GM23248 (cell line): Measurements from ENCODE around the gene TMEM94. TPM values are rescaled to one million over a fixed set of nuclear protein-coding genes. Genes with fewer than 3 reads are reported as not detected.
"Not testable (repeated sequence)": the region's sequence is repeated elsewhere in the genome, so short reads cannot be mapped to it uniquely, and the experiment has no call there.

Source experiments
- DNase-seq: peaks from one replicate; pipeline ENCODE4 v3.0.0-alpha.2; 2015
- H2AFZ ChIP-seq: fragments of 200-600 bp; sonication (generic); 2 replicates; pipeline ENCODE4 v1.6.1; 2016; ENCODE audit warnings: antibody characterized with exemption
- H3F3A ChIP-seq: fragments of 200-600 bp; sonication (generic); 2 replicates; pipeline ENCODE4 v1.6.1; 2016; ENCODE audit warnings: mild to moderate bottlenecking, antibody characterized with exemption, mixed run types; ENCODE audit not compliant: insufficient read depth
- H3K27ac ChIP-seq: fragments of 200-600 bp; sonication (generic); 2 replicates; pipeline ENCODE4 v1.5.1; 2016; ENCODE audit warnings: mild to moderate bottlenecking
- H3K27me3 ChIP-seq: fragments of 200-600 bp; sonication (generic); replicated peaks from 2 replicates; pipeline ENCODE4 v1.6.1; 2016; ENCODE audit warnings: mild to moderate bottlenecking; ENCODE audit not compliant: insufficient read depth
- H3K36me3 ChIP-seq: fragments of 200-600 bp; sonication (generic); 2 replicates; pipeline ENCODE4 v1.6.1; 2016; ENCODE audit warnings: low read depth, mild to moderate bottlenecking
- H3K4me1 ChIP-seq: fragments of 200-600 bp; sonication (generic); 2 replicates; pipeline ENCODE4 v1.6.1; 2016; ENCODE audit warnings: mild to moderate bottlenecking; ENCODE audit not compliant: insufficient read depth
- H3K4me2 ChIP-seq: fragments of 200-600 bp; sonication (generic); one replicate; pipeline ENCODE4 v1.6.1; 2016; ENCODE audit warnings: mild to moderate bottlenecking; ENCODE audit not compliant: unreplicated experiment
- H3K4me3 ChIP-seq: fragments of 200-600 bp; sonication (generic); 2 replicates; pipeline ENCODE4 v1.5.1; 2016; ENCODE audit warnings: mild to moderate bottlenecking
- H3K79me2 ChIP-seq: fragments of 200-600 bp; sonication (generic); 2 replicates; pipeline ENCODE4 v1.6.1; 2016; ENCODE audit warnings: mild to moderate bottlenecking; ENCODE audit not compliant: insufficient read depth
- H3K9ac ChIP-seq: fragments of 200-600 bp; sonication (generic); 2 replicates; pipeline ENCODE4 v1.6.1; 2016; ENCODE audit warnings: mild to moderate bottlenecking
- H3K9me2 ChIP-seq: fragments of 200-600 bp; sonication (generic); 2 replicates; pipeline ENCODE4 v1.6.1; 2016; ENCODE audit warnings: mixed run types, mild to moderate bottlenecking, moderate library complexity; ENCODE audit not compliant: insufficient read depth
- H3K9me3 ChIP-seq: fragments of 200-600 bp; sonication (generic); one replicate; pipeline ENCODE4 v1.6.1; 2017; ENCODE audit warnings: low read depth
- H4K20me1 ChIP-seq: fragments of 200-600 bp; sonication (generic); 2 replicates; pipeline ENCODE4 v1.6.0; 2016; ENCODE audit not compliant: insufficient read depth
- EZH2 ChIP-seq: fragments of 200-600 bp; sonication (generic); IDR thresholded peaks from 2 replicates; pipeline ENCODE4 v1.6.1; 2018; ENCODE audit warnings: antibody characterized with exemption, mild to moderate bottlenecking; ENCODE audit not compliant: insufficient read depth, poor library complexity, severe bottlenecking
- EZH2phosphoT487 ChIP-seq: fragments of 200-600 bp; sonication (generic); IDR thresholded peaks from 2 replicates; pipeline ENCODE4 v1.6.1; 2018; ENCODE audit warnings: antibody characterized with exemption, moderate library complexity, mild to moderate bottlenecking, low read depth; ENCODE audit not compliant: insufficient read depth
- WGBS, 2 experiments: methylation state at CpG; one replicate each; pipeline ENCODE4 v1.1.6; 2015 to 2017; ENCODE audit warnings: low lambda C conversion rate in 2 of 2, low coverage in 1 of 2; ENCODE audit errors: missing lambda C conversion rate in 2 of 2; 5-methylcytosine and 5-hydroxymethylcytosine counted together
- in situ Hi-C: fragments of 300-500 bp; cut with MboI; formaldehyde crosslinking; loops from 2 replicates; pipeline ENCODE4 v1.15.0; 2020
- polyA plus RNA-seq: library from polyadenylated mRNA; unstranded; fragments of >200 nt; fragmentation: Nextera tagmentation; extraction: Ambion mirVana; gene quantifications from 2 replicates; pipeline ENCODE4 v1.2.1, GENCODE V29; 2016
- total RNA-seq: library from RNA; depleted of rRNA; stranded (reverse); fragments of >200 nt; shearing (Covaris generic); gene quantifications from 2 replicates; pipeline ENCODE4 v1.2.3, GENCODE V29; 2014

The TMEM94 gene
- total and polyA plus RNA-seq, 2 experiments from 2014 or later = 14.3 to 24.5 TPM

DNA sequence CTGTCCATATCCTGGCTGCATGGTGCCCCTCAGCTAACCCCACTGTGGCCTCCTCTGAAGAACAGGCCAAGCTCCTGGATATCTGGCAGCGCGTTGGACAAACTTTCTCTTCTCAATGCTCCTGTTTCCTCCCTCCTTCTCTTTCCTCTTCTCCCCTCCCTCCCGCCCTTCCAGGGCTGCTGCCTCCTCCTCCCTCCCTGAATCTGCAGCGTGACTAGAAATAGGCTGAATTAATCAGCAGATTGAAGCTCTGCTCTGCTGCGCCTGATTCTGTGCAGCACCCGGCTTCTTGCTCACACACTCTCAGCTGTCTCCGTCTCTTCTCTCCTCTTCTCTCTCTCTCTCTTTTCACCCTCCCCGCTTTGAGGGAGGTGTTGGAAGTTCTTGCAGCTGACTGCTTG lies 19.8 kb downstream of the TMEM94 start:
- Histone ChIP-seq H3K4me1 (no peaks in the 10 kb centered on the region), H3K4me2 (no peak overlapping the region), H3K36me3 (no peaks in the 10 kb centered on the region), H2AFZ (no peak overlapping the region), H3K9me2 (no peaks in the 10 kb centered on the region), H3K79me2 (no peaks in the 10 kb centered on the region), H3K27ac (no peak overlapping the region), H3K27me3 (no peaks in the 10 kb centered on the region), H3F3A (no peaks in the 10 kb centered on the region), H4K20me1 (no peaks in the 10 kb centered on the region), H3K9me3 (no peaks in the 10 kb centered on the region), H3K9ac (no peak overlapping the region), H3K4me3 (no peak overlapping the region)
- no peak for DNase-seq
- TF ChIP-seq EZH2phosphoT487 (no peak), EZH2 (no peak)
- 78% methylated on average over 6 to 8 of the region's 8 CpGs for WGBS, 2 experiments
- in situ Hi-C loops = no loop called here

DNA sequence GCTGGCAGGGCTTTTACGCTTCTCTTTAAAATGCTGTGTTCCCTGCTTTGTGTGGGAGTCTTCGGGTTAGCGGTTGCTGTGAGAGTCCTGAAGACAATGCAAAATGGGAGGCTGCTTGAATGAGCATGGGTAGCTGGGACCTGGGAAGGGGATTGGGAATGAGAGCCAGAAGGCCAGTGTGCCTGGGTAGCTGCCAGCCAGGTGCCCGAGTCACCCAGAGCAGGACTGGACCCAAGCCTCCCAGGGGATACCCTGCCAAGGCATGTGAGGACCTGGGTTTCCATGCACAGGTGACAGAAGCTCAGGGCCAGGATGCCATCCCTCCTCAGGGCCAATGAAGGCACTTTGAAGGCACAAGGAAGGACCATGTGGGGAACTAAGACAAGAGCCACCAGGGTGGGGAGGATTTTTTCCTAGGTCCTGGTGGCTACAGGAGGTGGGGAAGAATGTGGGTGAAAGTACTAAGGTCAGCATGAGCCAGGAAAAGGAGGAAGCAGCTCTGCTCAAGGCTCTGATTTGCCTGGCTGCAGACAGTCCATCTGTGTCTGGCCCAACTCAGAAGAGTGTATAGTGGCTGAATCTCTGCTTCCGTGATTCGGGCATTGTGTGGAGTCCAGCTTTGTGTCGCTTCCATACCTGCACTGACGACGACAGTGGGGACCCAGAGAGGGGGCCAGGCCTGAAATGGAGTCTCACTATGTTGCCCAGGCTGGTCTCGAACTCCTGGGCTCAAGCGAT lies 20.5 kb downstream of the TMEM94 start:
- Histone ChIP-seq H3K79me2 (no peaks in the 10 kb centered on the region), H3K9me2 (no peaks in the 10 kb centered on the region), H3K4me1 (no peaks in the 10 kb centered on the region), H2AFZ (no peak overlapping the region), H4K20me1 (no peaks in the 10 kb centered on the region), H3K27ac (no peak overlapping the region), H3K27me3 (no peaks in the 10 kb centered on the region), H3K9ac (no peak overlapping the region), H3K4me3 (no peak overlapping the region), H3K9me3 (no peaks in the 10 kb centered on the region), H3F3A (no peaks in the 10 kb centered on the region), H3K4me2 (no peak overlapping the region), H3K36me3 (no peaks in the 10 kb centered on the region)
- in situ Hi-C loops = no loop called here
- WGBS, 2 experiments = 88 to 98% methylated on average over 10 to 11 of the region's 11 CpGs
- DNase-seq = no peak
- TF ChIP-seq EZH2phosphoT487 (no peak), EZH2 (no peak)

DNA sequence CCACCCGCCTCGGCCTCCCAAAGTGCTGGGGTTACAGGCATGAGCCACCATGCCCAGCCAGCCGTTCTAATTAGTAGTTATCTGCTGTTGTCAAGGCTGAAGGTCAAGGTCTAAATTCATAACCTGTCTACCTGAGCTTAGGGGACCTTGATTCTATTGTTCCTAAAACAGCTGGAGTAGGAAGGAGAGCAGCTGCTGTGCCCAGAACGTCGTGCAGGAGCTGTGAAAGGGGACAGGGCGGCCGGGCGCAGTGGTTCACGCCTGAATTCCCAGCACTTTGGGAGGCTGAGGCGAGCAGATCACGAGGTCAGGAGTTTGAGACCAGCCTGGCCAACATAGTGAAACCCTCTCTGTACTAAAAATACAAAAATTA lies 21.0 kb downstream of the TMEM94 start:
- H3K4me2 ChIP-seq, H3F3A ChIP-seq, H3K9me3 ChIP-seq, H3K9ac ChIP-seq, H3K27ac ChIP-seq, H3K27me3 ChIP-seq, H3K36me3 ChIP-seq, H2AFZ ChIP-seq, H3K9me2 ChIP-seq, H3K4me1 ChIP-seq, H4K20me1 ChIP-seq, DNase-seq, H3K4me3 ChIP-seq, in situ Hi-C loops, H3K79me2 ChIP-seq: not testable (repeated sequence)
- WGBS, 2 experiments = 91 to 95% methylated on average over 11 of the region's 11 CpGs

DNA sequence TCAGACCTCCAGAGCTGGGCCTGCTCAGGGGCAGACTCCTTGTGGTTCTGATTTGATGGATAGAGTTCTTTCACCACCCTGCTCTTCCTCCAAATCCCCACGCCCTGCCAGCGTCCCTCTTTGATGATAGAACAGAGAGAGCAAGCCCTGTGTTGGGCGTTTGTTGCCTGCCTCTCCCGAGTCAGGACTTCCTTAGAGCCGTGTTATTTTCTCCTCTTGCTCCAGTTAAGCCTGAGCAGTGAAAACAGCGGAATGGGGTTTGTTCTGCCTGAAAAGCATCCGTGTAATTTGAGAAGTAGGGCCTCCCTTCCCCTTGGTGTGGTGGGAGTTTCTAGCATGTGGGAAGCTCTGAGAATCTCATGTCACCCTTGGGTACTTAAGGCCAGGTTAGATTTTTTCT lies 22.1 kb downstream of the TMEM94 start:
- Histone ChIP-seq H3F3A (no peaks in the 10 kb centered on the region), H3K79me2 (no peaks in the 10 kb centered on the region), H4K20me1 (no peaks in the 10 kb centered on the region), H3K27me3 (no peaks in the 10 kb centered on the region), H2AFZ (no peak overlapping the region), H3K9me2 (no peaks in the 10 kb centered on the region), H3K4me2 (no peak overlapping the region), H3K36me3 (no peaks in the 10 kb centered on the region), H3K9ac (no peak overlapping the region), H3K4me3 (no peak overlapping the region), H3K27ac (no peak overlapping the region), H3K4me1 (no peaks in the 10 kb centered on the region), H3K9me3 (no peaks in the 10 kb centered on the region)
- DNase-seq = no peak
- 75 to 81% methylated on average over 7 of the region's 7 CpGs for WGBS, 2 experiments
- TF ChIP-seq EZH2phosphoT487 (no peak), EZH2 (no peak)
- in situ Hi-C loops = no loop called here

DNA sequence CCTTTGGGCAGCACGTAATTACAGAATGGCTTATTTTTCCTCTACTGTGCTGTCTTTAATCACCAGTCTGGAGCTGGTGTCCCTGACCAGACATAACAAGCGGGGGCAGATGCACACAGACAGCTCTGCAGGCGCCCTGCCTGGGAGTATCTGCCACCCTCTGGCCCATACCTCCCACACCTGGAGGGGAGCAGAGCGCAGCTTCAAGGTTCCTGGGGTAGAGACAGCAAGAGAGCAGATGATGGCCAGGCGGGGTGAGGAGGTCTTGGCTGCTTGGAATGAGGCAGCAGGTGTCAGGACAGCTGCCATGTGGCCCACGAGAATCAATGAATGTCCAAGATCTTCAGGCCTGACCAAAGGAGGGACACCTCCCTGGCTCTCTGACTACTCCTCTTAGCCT lies 23.8 kb downstream of the TMEM94 start:
- Histone ChIP-seq H3K4me2 (no peak overlapping the region), H3F3A (no peaks in the 10 kb centered on the region), H3K4me1 (no peaks in the 10 kb centered on the region), H3K27me3 (no peaks in the 10 kb centered on the region), H3K36me3 (no peaks in the 10 kb centered on the region), H2AFZ (no peak overlapping the region), H3K4me3 (no peak overlapping the region), H3K9me2 (no peaks in the 10 kb centered on the region), H4K20me1 (no peaks in the 10 kb centered on the region), H3K9ac (no peak overlapping the region), H3K27ac (no peak overlapping the region), H3K9me3 (no peaks in the 10 kb centered on the region), H3K79me2 (no peaks in the 10 kb centered on the region)
- TF ChIP-seq EZH2phosphoT487 = no peak
- no peak for TF ChIP-seq EZH2
- WGBS, 2 experiments = 90 to 92% methylated on average over 6 of the region's 6 CpGs
- in situ Hi-C loops = no loop called here
- no peak for DNase-seq
